Amniotic stem cell (primary cell): ENCODE data around the gene DNAJC10.
"Not testable (repeated sequence)": the region's sequence is repeated elsewhere in the genome, so short reads cannot be mapped to it uniquely, and the experiment has no call there.

ENCODE experiments used
- DNase-seq: peaks from one replicate; lab custom pipeline; 2025; lab: John Stamatoyannopoulos, UW

The DNAJC10 gene

GRCh38 chr2:182724656-182725055 is 8.6 kb downstream of the DNAJC10 start:
- DNase-seq, result no peak

- no peak for DNase-seq
Observed at GRCh38 chr2:182726473-182726872, 10.4 kb downstream of the DNAJC10 start.

- no peak for DNase-seq
Observed at GRCh38 chr2:182728014-182728413, 12.0 kb downstream of the DNAJC10 start.

GRCh38 chr2:182729710-182730339 is 13.8 kb downstream of the DNAJC10 start:
- DNase-seq, result no peak

- no peak for DNase-seq
Observed at GRCh38 chr2:182730486-182730885, 14.4 kb downstream of the DNAJC10 start.

GRCh38 chr2:182732736-182733135 is 16.7 kb downstream of the DNAJC10 start:
- DNase-seq, result no peak

GRCh38 chr2:182733572-182733971 is 17.5 kb downstream of the DNAJC10 start:
- no peak for DNase-seq

GRCh38 chr2:182736856-182737255 is 20.8 kb downstream of the DNAJC10 start:
- DNase-seq, result not testable (repeated sequence)

- no peak for DNase-seq
Observed at GRCh38 chr2:182740701-182741100, 24.6 kb downstream of the DNAJC10 start.

- no peak for DNase-seq
Observed at GRCh38 chr2:182741620-182742019, 25.6 kb downstream of the DNAJC10 start.

- DNase-seq, result no peak
Observed at GRCh38 chr2:182744490-182744889, 28.4 kb downstream of the DNAJC10 start.

- DNase-seq, result no peak
Observed at GRCh38 chr2:182745061-182745460, 29.0 kb downstream of the DNAJC10 start.

GRCh38 chr2:182745894-182746293 is 29.8 kb downstream of the DNAJC10 start:
- DNase-seq, result not testable (repeated sequence)

GRCh38 chr2:182754231-182754630 is 38.2 kb downstream of the DNAJC10 start:
- no peak for DNase-seq

GRCh38 chr2:182758379-182758778 is 42.3 kb downstream of the DNAJC10 start:
- no peak for DNase-seq

GRCh38 chr2:182761903-182762302 is 45.8 kb downstream of the DNAJC10 start:
- no peak for DNase-seq

GRCh38 chr2:182763311-182763912 is 47.4 kb downstream of the DNAJC10 start:
- no peak for DNase-seq

GRCh38 chr2:182766626-182767025 is 50.6 kb downstream of the DNAJC10 start:
- no peak for DNase-seq

GRCh38 chr2:182767578-182767977 is 51.5 kb downstream of the DNAJC10 start:
- DNase-seq, result no peak

- not testable (repeated sequence) for DNase-seq
Observed at GRCh38 chr2:182768950-182769349, 52.9 kb downstream of the DNAJC10 start.

GRCh38 chr2:182779323-182779722 is 63.3 kb downstream of the DNAJC10 start:
- DNase-seq, result no peak

- DNase-seq, result not testable (repeated sequence)
Observed at GRCh38 chr2:182781099-182781498, 65.0 kb downstream of the DNAJC10 start.

GRCh38 chr2:182782686-182783085 is 66.6 kb downstream of the DNAJC10 start:
- DNase-seq, result not testable (repeated sequence)
